K562 (cell line): ENCODE measurements around the gene FAM83F. TPM values are rescaled to one million over a fixed set of nuclear protein-coding genes. Genes with fewer than 3 reads are reported as not detected.
A peak's percentile ranks its signal among the peaks of the same experiment; 100 is the strongest.

Experiments used
- ATF3 ChIP-seq, 2 experiments: fragments of 450-650 bp in 1 of 2; sonication (generic) in 1 of 2; formaldehyde crosslinking in 1 of 2; IDR thresholded peaks in 1 of 2; conservative IDR thresholded peaks in 1 of 2; 2 replicates each; pipeline versions ENCODE4 v1.6.1 to v1.8.1; 2016 to 2023; ENCODE audit warnings: mild to moderate bottlenecking in 2 of 2, moderate library complexity in 2 of 2, inconsistent platforms in 1 of 2, missing genetic modification reagents in 1 of 2
- ATF7 ChIP-seq: fragments of 450-650 bp; IDR thresholded peaks from 2 replicates; pipeline ENCODE4 v1.7.1; 2014; ENCODE audit warnings: mild to moderate bottlenecking, moderate library complexity
- BRF1 ChIP-seq: IDR thresholded peaks from 3 replicates; pipeline ENCODE4 v1.6.1; 2011; ENCODE audit warnings: borderline replicate concordance, mild to moderate bottlenecking; ENCODE audit not compliant: insufficient read length; ENCODE audit errors: extremely low read depth
- CEBPG ChIP-seq, 3 experiments: fragments of 200-800 bp in 1 of 3; sonication (Bioruptor generic) in 1 of 3; sonication (generic) in 1 of 3; formaldehyde crosslinking in 1 of 3; IDR thresholded peaks in 2 of 3; conservative IDR thresholded peaks in 1 of 3; 2 replicates each; pipeline versions ENCODE4 v1.6.1 to v1.8.0; 2016 to 2022; ENCODE audit warnings: missing compliant biosample characterization in 2 of 3, missing genetic modification characterization in 2 of 3, mild to moderate bottlenecking in 1 of 3, missing genetic modification reagents in 1 of 3
- DMBX1 ChIP-seq: fragments of 250-450 bp; sonication (Bioruptor Pico); IDR thresholded peaks from 2 replicates; pipeline ENCODE4 v1.8.0; 2022; ENCODE audit warnings: inconsistent platforms, mild to moderate bottlenecking, moderate library complexity, borderline replicate concordance
- HDAC3 ChIP-seq: fragments of 450-650 bp; IDR thresholded peaks from 2 replicates; pipeline ENCODE4 v1.6.1; 2018; ENCODE audit warnings: borderline replicate concordance, mild to moderate bottlenecking, moderate library complexity; ENCODE audit not compliant: partially characterized antibody
- IRF2 ChIP-seq: sonication (generic); formaldehyde crosslinking; IDR thresholded peaks from 2 replicates; pipeline ENCODE4 v1.8.1; 2022; ENCODE audit warnings: mild to moderate bottlenecking, missing genetic modification reagents
- LEF1 ChIP-seq: fragments of 450-650 bp; IDR thresholded peaks from 2 replicates; pipeline ENCODE4 v1.6.1; 2016; ENCODE audit warnings: mild to moderate bottlenecking
- MAZ ChIP-seq, 2 experiments: fragments of 450-650 bp in 1 of 2; sonication (generic) in 1 of 2; formaldehyde crosslinking; IDR thresholded peaks in 1 of 2; conservative IDR thresholded peaks in 1 of 2; 2 replicates each; pipeline versions ENCODE4 v1.4.0 to v1.5.0; 2020; ENCODE audit warnings: mild to moderate bottlenecking in 1 of 2, missing genetic modification reagents in 1 of 2
- MCM2 ChIP-seq: fragments of 450-650 bp; IDR thresholded peaks from 2 replicates; pipeline ENCODE4 v1.6.1; 2017; ENCODE audit warnings: low read depth, mild to moderate bottlenecking
- MTA2 ChIP-seq: fragments of 450-650 bp; IDR thresholded peaks from 2 replicates; pipeline ENCODE4 v1.6.1; 2016; ENCODE audit warnings: low read depth
- MYC ChIP-seq, 2 experiments: fragments of 250-450 bp in 1 of 2; sonication (Bioruptor Pico) in 1 of 2; IDR thresholded peaks; 2 replicates each; pipeline versions ENCODE4 v1.5.1 to v1.6.1; 2012 to 2021; ENCODE audit warnings: low read depth in 2 of 2, borderline replicate concordance in 1 of 2, improper control_type of control experiment in 1 of 2, low read length in 1 of 2, mild to moderate bottlenecking in 1 of 2, moderate library complexity in 1 of 2
- NR2C1 ChIP-seq, 2 experiments: fragments of 450-650 bp; IDR thresholded peaks; 2 replicates each; pipeline ENCODE4 v1.6.1; 2017; ENCODE audit warnings: mild to moderate bottlenecking in 2 of 2, antibody characterized with exemption in 1 of 2, inconsistent platforms in 1 of 2, missing compliant biosample characterization in 1 of 2, missing genetic modification characterization in 1 of 2
- POLR2AphosphoS2 ChIP-seq: IDR thresholded peaks from 2 replicates; pipeline ENCODE4 v1.6.1; 2012; ENCODE audit warnings: low read length, improper control_type of control experiment
- RBM25 ChIP-seq: fragments of 200-400 bp; formaldehyde crosslinking; IDR thresholded peaks from 2 replicates; pipeline ENCODE4 v1.6.1; 2018; ENCODE audit warnings: low read length, low read depth, moderate library complexity; ENCODE audit not compliant: severe bottlenecking
- SAP30 ChIP-seq: fragments of 200-600 bp; sonication (generic); IDR thresholded peaks from 2 replicates; pipeline ENCODE4 v1.6.1; 2012; ENCODE audit warnings: borderline replicate concordance, low read depth, mild to moderate bottlenecking, moderate library complexity, low read length, control low read depth, inconsistent platforms; ENCODE audit not compliant: insufficient read depth, poor library complexity, severe bottlenecking
- SMARCB1 ChIP-seq: IDR thresholded peaks from 2 replicates; pipeline ENCODE4 v1.6.1; 2011; ENCODE audit warnings: improper control_type of control experiment, low read depth; ENCODE audit not compliant: insufficient read length
- SMARCE1 ChIP-seq: fragments of 450-650 bp; IDR thresholded peaks from 2 replicates; pipeline ENCODE4 v1.7.1; 2016; ENCODE audit warnings: mild to moderate bottlenecking
- STAT5A ChIP-seq: IDR thresholded peaks from 2 replicates; pipeline ENCODE4 v1.6.1; 2012; ENCODE audit warnings: low read length, inconsistent platforms, borderline replicate concordance
- TCF7L2 ChIP-seq: fragments of 150-350 bp; IDR thresholded peaks from 2 replicates; pipeline ENCODE4 v1.6.1; 2016; ENCODE audit warnings: low read depth, mild to moderate bottlenecking, low read length, moderate library complexity
- XRCC5 ChIP-seq: fragments of 200-400 bp; formaldehyde crosslinking; IDR thresholded peaks from 2 replicates; pipeline ENCODE4 v1.6.1; 2017; ENCODE audit warnings: low read depth, mild to moderate bottlenecking, low read length
- ZNF140 ChIP-seq: fragments of 250-450 bp; sonication (Bioruptor Pico); IDR thresholded peaks from 2 replicates; pipeline ENCODE4 v1.8.0; 2021; ENCODE audit warnings: moderate library complexity, mild to moderate bottlenecking, inconsistent platforms
- ZNF143 ChIP-seq: sonication (generic); formaldehyde crosslinking; IDR thresholded peaks from 2 replicates; pipeline ENCODE4 v1.9.0; 2022; ENCODE audit warnings: mild to moderate bottlenecking, missing genetic modification reagents
- ZNF232 ChIP-seq: sonication (generic); formaldehyde crosslinking; IDR thresholded peaks from 2 replicates; pipeline ENCODE4 v1.8.0; 2022; ENCODE audit warnings: mild to moderate bottlenecking, missing genetic modification reagents
- ZNF644 ChIP-seq: fragments of 200-800 bp; sonication (Bioruptor generic); IDR thresholded peaks from 2 replicates; pipeline ENCODE4 v1.6.1; 2016; ENCODE audit warnings: low read depth, missing genetic modification characterization, missing compliant biosample characterization
- ZNF766 ChIP-seq: fragments of 200-800 bp; sonication (Bioruptor generic); conservative IDR thresholded peaks from 2 replicates; pipeline ENCODE4 v1.6.1; 2016; ENCODE audit warnings: missing genetic modification characterization, missing compliant biosample characterization
- polyA plus RNA-seq, 8 experiments: library from polyadenylated mRNA; depleted of rRNA in 4 of 8; stranded (reverse) in 5 of 8; unstranded in 3 of 8; fragments of >200 nt; fragmentation: Nextera tagmentation in 2 of 8; fragmentation: Illumina TruSeq in 1 of 8; extraction: Ambion mirVana in 2 of 8; extraction: Trizol in 1 of 8; gene quantifications; 2 replicates each; pipeline versions ENCODE4 v1.2.1 to v1.2.3, GENCODE V29; 2011 to 2014; ENCODE audit warnings: inconsistent platforms in 1 of 8, missing spikeins in 1 of 8
- total RNA-seq, 7 experiments: library from RNA; depleted of rRNA in 6 of 7; stranded (reverse); fragments of >200 nt in 6 of 7; fragmentation: Illumina TruSeq in 2 of 7; extraction: Trizol in 2 of 7; gene quantifications; 2 replicates each; pipeline versions ENCODE4 v1.2.1 to v1.2.3, GENCODE V29; 2011 to 2021; ENCODE audit warnings: low replicate concordance in 1 of 7

Gene FAM83F
- total and polyA plus RNA-seq, 9 of the 15 experiments (the other 6 are each of a cell fraction or from before 2014, with no cell fraction given) = under 0.01 to 0.13 (median 0.04) TPM; not detected in 1

- TF ChIP-seq ATF3 (IDR thresholded peaks at IDR 0.05) = peak; percentile 93
- TF ChIP-seq ATF3 (CRISPR knock-in tag; conservative IDR thresholded peaks at IDR 0.05) = no peak
- TF ChIP-seq MTA2 = 0 out of 2 replicates have a peak, but pooled peaks have one; percentile 13
- TF ChIP-seq LEF1 = peak; percentile 58; the same call in 1 of the 2 replicates
- no peak for TF ChIP-seq IRF2 (CRISPR knock-in tag)
- TF ChIP-seq ZNF644 (tag) = no peak
- peak; percentile 59 for TF ChIP-seq STAT5A
- 0 out of 4 replicates have a peak, but pooled peaks of 1 of the 2 experiments have one; percentile 15 for TF ChIP-seq MAZ (CRISPR knock-in tag; conservative IDR thresholded peaks at IDR 0.05 in 1 of 2, IDR thresholded peaks at IDR 0.05 in 1 of 2)
- no peak for TF ChIP-seq TCF7L2
- TF ChIP-seq SAP30 = no peak
- peak; percentile 64 for TF ChIP-seq ATF7
- no peak for TF ChIP-seq POLR2AphosphoS2
- TF ChIP-seq MCM2 = no peak
- TF ChIP-seq ZNF143 = no peak
- no peak for TF ChIP-seq SMARCB1
- TF ChIP-seq CEBPG (CRISPR knock-in tag; IDR thresholded peaks at IDR 0.05) = no peak
- TF ChIP-seq CEBPG (tag; conservative IDR thresholded peaks at IDR 0.05 in 1 of 2, IDR thresholded peaks at IDR 0.05 in 1 of 2) = no peak
- no peak for TF ChIP-seq BRF1
- TF ChIP-seq SMARCE1 = peak; percentile 80
- TF ChIP-seq HDAC3 = peak; percentile 70
- TF ChIP-seq ZNF140 (CRISPR knock-in tag) = no peak
- no peak for TF ChIP-seq ZNF766 (CRISPR knock-in tag)
- TF ChIP-seq ZNF232 = no peak
- TF ChIP-seq DMBX1 (CRISPR knock-in tag) = no peak; the same call in 1 of the 2 replicates
- no peak for TF ChIP-seq XRCC5
- no peak for TF ChIP-seq NR2C1 (IDR thresholded peaks at IDR 0.05)
- TF ChIP-seq NR2C1 (tag; IDR thresholded peaks at IDR 0.05) = 0 out of 2 replicates have a peak, but pooled peaks have one; percentile 51
- peak; percentile 30; the same call in 1 of the 2 replicates for TF ChIP-seq MYC (IDR thresholded peaks at IDR 0.05; ENCODE audit: low read depth, low read length)
- no peak for TF ChIP-seq MYC (CRISPR knock-in tag; IDR thresholded peaks at IDR 0.05; ENCODE audit: borderline replicate concordance, low read depth)
- TF ChIP-seq RBM25 = no peak
These were observed 29.0 kb upstream of the FAM83F start (continued) for GRCh38 chr22:39965748-39966147.
